IMR-90 (cell line): ENCODE measurements around the gene HNRNPA3. TPM values are rescaled to one million over a fixed set of nuclear protein-coding genes. Genes with fewer than 3 reads are reported as not detected.

Experiments
- ATAC-seq: fragments of 200-7000 bp; cut with Tn5 transposase; 2 replicates; pipeline ENCODE4 v1.9.1; 2020; ENCODE audit warnings: low read depth, mild to moderate bottlenecking, moderate library complexity
- BruUV-seq: library from RNA; stranded (reverse); fragments of 400-500 nt; replicated peaks from 2 replicates; lab custom pipeline; 2021; lab: Mats Ljungman, UMichigan
- CTCF ChIA-PET: fragments of 300-600 bp; formaldehyde crosslinking; extraction: SDS; loops from one replicate; lab custom pipeline; 2021; ENCODE audit warnings: antibody characterized with exemption; lab: Yijun Ruan, JAX
- POLR2A ChIA-PET: fragments of 300-600 bp; sonication (Branson Sonifier 250); formaldehyde crosslinking; loops from one replicate; lab custom pipeline; 2022; ENCODE audit warnings: antibody characterized with exemption; ENCODE audit not compliant: unreplicated experiment; lab: Charles Lee
- DNase-seq: peaks from one replicate; pipeline ENCODE4 v3.0.0; 2013
- H2AFZ ChIP-seq: replicated peaks from 2 replicates; pipeline ENCODE3; 2013; ENCODE audit warnings: low read length, mild to moderate bottlenecking; ENCODE audit not compliant: poor library complexity
- H2AK5ac ChIP-seq: 2 replicates; pipeline ENCODE4 v1.6.1; 2013; ENCODE audit warnings: low read depth, low read length, inconsistent platforms
- H2AK9ac ChIP-seq: replicated peaks from 2 replicates; pipeline ENCODE3; 2013; ENCODE audit warnings: mild to moderate bottlenecking, low read depth, low read length, moderate library complexity; ENCODE audit not compliant: poor library complexity
- H2BK120ac ChIP-seq: 2 replicates; pipeline ENCODE4 v1.6.1; 2013; ENCODE audit warnings: low read depth, low read length, inconsistent platforms
- H2BK15ac ChIP-seq: 3 replicates; pipeline ENCODE4 v1.6.1; 2013; ENCODE audit warnings: low read depth, low read length, inconsistent platforms
- H2BK20ac ChIP-seq: 2 replicates; pipeline ENCODE4 v1.6.1; 2013; ENCODE audit warnings: low read depth, mild to moderate bottlenecking, inconsistent platforms, low read length, moderate library complexity
- H2BK5ac ChIP-seq: 2 replicates; pipeline ENCODE4 v1.6.1; 2013; ENCODE audit warnings: mild to moderate bottlenecking, low read depth, low read length, inconsistent platforms; ENCODE audit not compliant: poor library complexity, severe bottlenecking
- H3K14ac ChIP-seq: replicated peaks from 2 replicates; pipeline ENCODE4 v1.6.1; 2013; ENCODE audit warnings: low read depth, low read length, inconsistent platforms
- H3K18ac ChIP-seq: 2 replicates; pipeline ENCODE4 v1.6.1; 2013; ENCODE audit warnings: low read depth, low read length, control low read depth
- H3K23ac ChIP-seq: 2 replicates; pipeline ENCODE4 v1.6.1; 2013; ENCODE audit warnings: low read depth, low read length, inconsistent platforms
- H3K27ac ChIP-seq: 2 replicates; pipeline ENCODE4 v1.5.1; 2013; ENCODE audit warnings: mild to moderate bottlenecking, control low read depth, low read length; ENCODE audit not compliant: insufficient read depth
- H3K27me3 ChIP-seq: 2 replicates; pipeline ENCODE4 v1.6.1; 2013; ENCODE audit warnings: low read length; ENCODE audit not compliant: control insufficient read depth, insufficient read depth
- H3K36me3 ChIP-seq: 2 replicates; pipeline ENCODE4 v1.6.1; 2013; ENCODE audit warnings: low read length, mixed read lengths; ENCODE audit not compliant: control insufficient read depth, insufficient read depth
- H3K4ac ChIP-seq: 2 replicates; pipeline ENCODE4 v1.6.1; 2013; ENCODE audit warnings: low read depth, low read length, inconsistent platforms
- H3K4me1 ChIP-seq: 2 replicates; pipeline ENCODE4 v1.6.1; 2013; ENCODE audit warnings: low read length, mixed read lengths; ENCODE audit not compliant: control insufficient read depth, insufficient read depth
- H3K4me2 ChIP-seq: 2 replicates; pipeline ENCODE4 v1.6.1; 2013; ENCODE audit warnings: low read depth, mild to moderate bottlenecking, control low read depth, low read length, moderate library complexity
- H3K4me3 ChIP-seq: 2 replicates; pipeline ENCODE4 v1.5.1; 2013; ENCODE audit warnings: low read depth, mild to moderate bottlenecking, control low read depth, low read length, moderate library complexity; ENCODE audit not compliant: insufficient read depth
- H3K56ac ChIP-seq: 2 replicates; pipeline ENCODE4 v1.6.1; 2013; ENCODE audit warnings: low read length, inconsistent platforms; ENCODE audit not compliant: insufficient read depth; ENCODE audit errors: extremely low read depth
- H3K79me1 ChIP-seq, 2 experiments: 2 replicates each; pipeline ENCODE4 v1.6.1; 2013; ENCODE audit warnings: low read length in 2 of 2, inconsistent platforms in 1 of 2, low read depth in 1 of 2
- H3K9ac ChIP-seq: 2 replicates; pipeline ENCODE4 v1.6.1; 2013; ENCODE audit warnings: low read depth, low read length, control low read depth
- H3K9me1 ChIP-seq: 2 replicates; pipeline ENCODE4 v1.6.1; 2013; ENCODE audit warnings: low read length, inconsistent platforms; ENCODE audit not compliant: insufficient read depth
- H3K9me3 ChIP-seq: 2 replicates; pipeline ENCODE4 v1.6.1; 2013; ENCODE audit warnings: low read length; ENCODE audit not compliant: control insufficient read depth, insufficient read depth
- H4K20me1 ChIP-seq: 2 replicates; pipeline ENCODE4 v1.6.1; 2013; ENCODE audit warnings: low read length, inconsistent platforms; ENCODE audit not compliant: insufficient read depth
- H4K5ac ChIP-seq: 2 replicates; pipeline ENCODE4 v1.6.1; 2013; ENCODE audit warnings: mild to moderate bottlenecking, low read depth, low read length, control low read depth
- H4K8ac ChIP-seq, 2 experiments: 2 replicates each; pipeline ENCODE4 v1.6.1; 2013; ENCODE audit warnings: low read depth in 2 of 2, low read length in 2 of 2, control low read depth in 1 of 2, inconsistent platforms in 1 of 2
- H4K91ac ChIP-seq: 2 replicates; pipeline ENCODE4 v1.6.1; 2013; ENCODE audit warnings: low read depth, low read length, inconsistent platforms; ENCODE audit not compliant: insufficient read depth
- BHLHE40 ChIP-seq: fragments of 150-350 bp; IDR thresholded peaks from 2 replicates; pipeline ENCODE4 v1.6.1; 2016; ENCODE audit warnings: mild to moderate bottlenecking, low read depth, low read length
- CEBPB ChIP-seq: IDR thresholded peaks from 2 replicates; pipeline ENCODE4 v1.6.1; 2012; ENCODE audit warnings: low read depth, low read length, improper control_type of control experiment
- CHD1 ChIP-seq: IDR thresholded peaks from 2 replicates; pipeline ENCODE4 v1.6.1; 2012; ENCODE audit warnings: low read depth, low read length, improper control_type of control experiment
- CTCF ChIP-seq: conservative IDR thresholded peaks from 2 replicates; pipeline ENCODE4 v1.5.1; 2012; ENCODE audit warnings: mild to moderate bottlenecking, low read depth, low read length, improper control_type of control experiment
- FOS ChIP-seq: fragments of 150-350 bp; IDR thresholded peaks from 2 replicates; pipeline ENCODE4 v1.6.1; 2016; ENCODE audit warnings: low read depth, low read length
- MAFK ChIP-seq: IDR thresholded peaks from 2 replicates; pipeline ENCODE4 v1.6.1; 2012; ENCODE audit warnings: low read depth, low read length, improper control_type of control experiment
- MXI1 ChIP-seq: IDR thresholded peaks from 2 replicates; pipeline ENCODE4 v1.6.1; 2012; ENCODE audit warnings: low read depth, mild to moderate bottlenecking, low read length, moderate library complexity, borderline replicate concordance
- NFE2L2 ChIP-seq: fragments of 150-350 bp; IDR thresholded peaks from 2 replicates; pipeline ENCODE4 v1.6.1; 2016; ENCODE audit warnings: low read depth, mild to moderate bottlenecking, low read length
- POLR2A ChIP-seq: IDR thresholded peaks from 2 replicates; pipeline ENCODE4 v1.6.1; 2012; ENCODE audit warnings: mild to moderate bottlenecking, low read depth, low read length
- RAD21 ChIP-seq: IDR thresholded peaks from 2 replicates; pipeline ENCODE4 v1.6.1; 2012; ENCODE audit warnings: low read length, improper control_type of control experiment
- RFX5 ChIP-seq: IDR thresholded peaks from 2 replicates; pipeline ENCODE4 v1.8.0; 2012; ENCODE audit warnings: low read depth, mild to moderate bottlenecking, low read length, moderate library complexity
- SMC3 ChIP-seq: fragments of 150-350 bp; IDR thresholded peaks from 2 replicates; pipeline ENCODE4 v1.6.1; 2016; ENCODE audit warnings: low read depth, mild to moderate bottlenecking, antibody characterized with exemption, low read length, moderate library complexity
- USF2 ChIP-seq: fragments of 150-350 bp; IDR thresholded peaks from 2 replicates; pipeline ENCODE4 v1.6.1; 2017; ENCODE audit warnings: mild to moderate bottlenecking, antibody characterized with exemption, low read length, low read depth
- WGBS, 2 experiments: methylation state at CpG; one replicate each; pipeline versions ENCODE4 v1.1.5 to v1.1.7; 2013; ENCODE audit warnings: missing lambda C conversion rate in 2 of 2; ENCODE audit not compliant: insufficient read length in 1 of 2; ENCODE audit errors: extremely low coverage in 2 of 2; 5-methylcytosine and 5-hydroxymethylcytosine counted together
- dilution Hi-C: fragments of 300-500 bp; cut with HindIII; formaldehyde crosslinking; loops from one replicate; pipeline ENCODE4 v1.14.3; 2018; ENCODE audit warnings: low sequenced_read_pairs; ENCODE audit not compliant: unreplicated experiment
- in situ Hi-C: fragments of 300-500 bp; cut with MboI; formaldehyde crosslinking; loops from 3 replicates; pipeline ENCODE4 v1.14.3; 2019; ENCODE audit warnings: low sequenced_read_pairs, inconsistent platforms, mixed read lengths
- intact Hi-C: fragments of 100-400 bp; cut with micrococcal nuclease; formaldehyde crosslinking; loops from 2 replicates; pipeline ENCODE4 v1.10.0; 2022
- polyA plus RNA-seq, 3 experiments: library from polyadenylated mRNA; depleted of rRNA; stranded (reverse); fragments of >200 nt; gene quantifications; 2 replicates each; pipeline ENCODE4 v1.2.3, GENCODE V29; 2012; ENCODE audit warnings: low replicate concordance in 1 of 3
- total RNA-seq: library from RNA; depleted of rRNA; stranded (reverse); fragments of >200 nt; gene quantifications from 2 replicates; pipeline ENCODE4 v1.2.3, GENCODE V29; 2012

The HNRNPA3 gene
- total and polyA plus RNA-seq, 2 of the 4 experiments (the other 2 are of a cell fraction): 18.6 to 111 TPM

- TF ChIP-seq RFX5 (no peak), POLR2A (no peak), BHLHE40 (no peak)
Measured at GRCh38 chr2:177188482-177189469, 23.8 kb upstream of the HNRNPA3 start (continued).

DNA sequence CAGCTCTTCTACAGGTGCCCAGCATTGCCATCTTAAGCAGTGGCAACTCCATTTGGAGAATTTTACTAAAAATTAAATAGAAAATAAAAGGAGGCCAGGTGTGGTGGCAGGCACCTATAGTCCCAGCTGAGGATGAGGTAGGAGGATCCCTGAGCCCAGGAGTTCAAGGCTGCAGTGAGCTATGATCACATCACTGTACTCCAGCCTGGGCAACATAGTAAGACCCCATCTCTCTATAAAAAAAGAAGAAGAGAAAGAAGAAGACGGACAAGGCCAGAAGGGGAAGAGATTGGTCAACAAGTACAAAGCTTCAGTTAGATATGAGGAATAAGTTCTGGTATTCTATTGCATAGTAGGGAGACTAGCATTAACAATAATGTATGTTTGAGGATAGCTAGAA, 21.7 kb upstream of the HNRNPA3 start:
- ATAC-seq (no peak), DNase-seq (no peak)
- H3K9ac ChIP-seq: no peak overlapping the region
- H4K20me1 ChIP-seq: no peaks in the 10 kb centered on the region
- H4K5ac ChIP-seq: no peak overlapping the region
- no TSS peak for BruUV-seq
- H3K27me3 ChIP-seq: no peaks in the 10 kb centered on the region
- H3K4me2 ChIP-seq: no peak overlapping the region
- dilution Hi-C loops (no loop called here), intact Hi-C loops (no loop called here), in situ Hi-C loops (no loop called here)
- no peak overlapping the region for H3K14ac ChIP-seq
- no peak overlapping the region for H4K8ac ChIP-seq
- H2BK5ac ChIP-seq: no peak overlapping the region
- H4K91ac ChIP-seq: no peak overlapping the region
- H2BK120ac ChIP-seq: no peak overlapping the region
- H2AK5ac ChIP-seq: no peak overlapping the region
- no peaks in the 10 kb centered on the region for H3K36me3 ChIP-seq
- ChIA-PET CTCF (no interaction called here), POLR2A (no interaction called here)
- no peak overlapping the region for H3K56ac ChIP-seq
- no peak overlapping the region for H3K4ac ChIP-seq
- no peaks in the 10 kb centered on the region for H3K79me1 ChIP-seq
- no peak overlapping the region for H2AK9ac ChIP-seq
- H3K27ac ChIP-seq: no peak overlapping the region
- H2BK20ac ChIP-seq: no peak overlapping the region
- H3K18ac ChIP-seq: no peak overlapping the region
- peaks cover 4% of the 10 kb centered on the region; the same call in 1 of the 2 replicates for H3K4me1 ChIP-seq
- H3K9me3 ChIP-seq: no peaks in the 10 kb centered on the region
- WGBS, 2 experiments: no CpG with 5 or more reads among the region's 1 CpG
- no peak overlapping the region for H3K23ac ChIP-seq
- H2AFZ ChIP-seq: no peak overlapping the region
- peaks cover 3% of the 10 kb centered on the region for H3K9me1 ChIP-seq
- H3K4me3 ChIP-seq: no peak overlapping the region
- no peak overlapping the region for H2BK15ac ChIP-seq
- TF ChIP-seq CTCF: no peak
- TF ChIP-seq USF2: no peak
- TF ChIP-seq MXI1: no peak
- no peak for TF ChIP-seq CHD1
- TF ChIP-seq MAFK: no peak
- TF ChIP-seq RFX5: no peak
- no peak for TF ChIP-seq CEBPB
- no peak for TF ChIP-seq RAD21
- no peak for TF ChIP-seq NFE2L2
- TF ChIP-seq BHLHE40: no peak
- TF ChIP-seq SMC3: no peak
- TF ChIP-seq FOS: no peak
